ENCODE data around the gene NELL1. TPM values are rescaled to one million over a fixed set of nuclear protein-coding genes. Genes with fewer than 3 reads are reported as not detected.

The NELL1 gene
- total and polyA plus RNA-seq, 2 donors (not counting 3 experiments of a cell fraction or from before 2014, with no cell fraction given) = not detected

DNA sequence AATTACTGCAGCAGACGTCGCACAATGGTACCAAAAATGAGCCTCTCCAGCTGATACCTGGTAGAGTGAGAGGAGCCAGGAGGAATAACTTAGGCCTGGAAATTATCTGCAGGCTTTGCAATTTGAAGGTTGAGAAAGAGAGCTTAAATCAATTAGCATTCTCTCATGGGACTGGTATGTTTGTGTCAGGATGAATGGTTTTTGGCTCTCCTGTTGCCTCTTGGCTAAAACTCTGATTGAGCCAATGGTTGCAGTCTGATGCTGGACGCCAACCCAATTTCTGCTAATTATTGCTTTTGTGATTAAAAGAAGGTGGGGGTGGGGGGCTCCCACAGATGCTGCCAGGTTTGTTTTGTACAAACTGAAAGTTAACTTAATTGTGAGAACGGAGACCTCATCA, 12.5 kb upstream of the NELL1 start:
- no peaks in the 10 kb centered on the region for H3K9me3 ChIP-seq (replicated peaks; ENCODE audit: control insufficient read depth, insufficient read depth, low read length)
- no peak overlapping the region for H3K4me2 ChIP-seq (ENCODE audit: insufficient read depth, low read length)
- POLR2A ChIA-PET = no interaction called here
- no peaks in the 10 kb centered on the region for H4K20me1 ChIP-seq (replicated peaks; ENCODE audit: control insufficient read depth, extremely low read depth, insufficient read depth, low read length)
- dilution Hi-C loops (cut with MboI; ENCODE audit: extremely low pct_ligation_motif_present, low sequenced_read_pairs) (no loop called here), intact Hi-C loops (cut with micrococcal nuclease) (no loop called here)
- no peaks in the 10 kb centered on the region for H3K27me3 ChIP-seq (ENCODE audit: control insufficient read depth in 2 of 2, insufficient read depth in 2 of 2, low read length in 2 of 2)
- CTCF ChIA-PET = interaction anchor here (1.1 kb wide), 1 partner anchor 15 kb away, joined by 3 read pairs; no protein-coding TSS in a partner anchor
- H3K4me3 ChIP-seq (replicated peaks in 1 of 3; ENCODE audit: insufficient read depth in 1 of 3, low read depth in 1 of 3, low read length in 3 of 3) = no peak overlapping the region
- H3K36me3 ChIP-seq (ENCODE audit: control insufficient read depth in 2 of 2, extremely low read depth in 1 of 2, insufficient read depth in 2 of 2, low read length in 2 of 2) = no peaks in the 10 kb centered on the region
- H2AFZ ChIP-seq (ENCODE audit: low read depth, low read length) = no peak overlapping the region
- DNase-seq (ENCODE audit: low read depth, low spot score) = no peak
- H3K9me1 ChIP-seq (replicated peaks; ENCODE audit: control insufficient read depth, extremely low read depth, insufficient read depth, low read length) = no peaks in the 10 kb centered on the region
- H3K79me2 ChIP-seq (ENCODE audit: control insufficient read depth, insufficient read depth, low read length) = no peaks in the 10 kb centered on the region
- H3K27ac ChIP-seq (ENCODE audit: insufficient read depth, low read depth, low read length) = no peak overlapping the region
- no peaks in the 10 kb centered on the region for H3K4me1 ChIP-seq (ENCODE audit: control insufficient read depth, extremely low read depth, insufficient read depth, low read length)
- FAIRE-seq = no peak
- BruUV-seq (replicated peaks) = no TSS peak
- TF ChIP-seq FOS (IDR thresholded peaks at IDR 0.05; ENCODE audit: borderline replicate concordance, insufficient read depth, low read length) (no peak), GATA2 (IDR thresholded peaks at IDR 0.05; ENCODE audit: insufficient read depth, insufficient read length, low read depth, low read length) (no peak), EZH2 (IDR thresholded peaks at IDR 0.05; ENCODE audit: borderline replicate concordance, low read depth, low read length, severe bottlenecking) (no peak), JUN (IDR thresholded peaks at IDR 0.05; ENCODE audit: borderline replicate concordance, insufficient read depth, insufficient read length, low read depth) (no peak), MYC (IDR thresholded peaks at IDR 0.05; ENCODE audit: low read depth, low read length) (no peak)
- TF ChIP-seq, protein P1, sequence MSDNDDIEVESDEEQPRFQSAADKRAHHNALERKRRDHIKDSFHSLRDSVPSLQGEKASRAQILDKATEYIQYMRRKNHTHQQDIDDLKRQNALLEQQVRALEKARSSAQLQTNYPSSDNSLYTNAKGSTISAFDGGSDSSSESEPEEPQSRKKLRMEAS (IDR thresholded peaks at IDR 0.05; ENCODE audit: insufficient read depth, insufficient read length) = no peak
- TF ChIP-seq, protein P2, sequence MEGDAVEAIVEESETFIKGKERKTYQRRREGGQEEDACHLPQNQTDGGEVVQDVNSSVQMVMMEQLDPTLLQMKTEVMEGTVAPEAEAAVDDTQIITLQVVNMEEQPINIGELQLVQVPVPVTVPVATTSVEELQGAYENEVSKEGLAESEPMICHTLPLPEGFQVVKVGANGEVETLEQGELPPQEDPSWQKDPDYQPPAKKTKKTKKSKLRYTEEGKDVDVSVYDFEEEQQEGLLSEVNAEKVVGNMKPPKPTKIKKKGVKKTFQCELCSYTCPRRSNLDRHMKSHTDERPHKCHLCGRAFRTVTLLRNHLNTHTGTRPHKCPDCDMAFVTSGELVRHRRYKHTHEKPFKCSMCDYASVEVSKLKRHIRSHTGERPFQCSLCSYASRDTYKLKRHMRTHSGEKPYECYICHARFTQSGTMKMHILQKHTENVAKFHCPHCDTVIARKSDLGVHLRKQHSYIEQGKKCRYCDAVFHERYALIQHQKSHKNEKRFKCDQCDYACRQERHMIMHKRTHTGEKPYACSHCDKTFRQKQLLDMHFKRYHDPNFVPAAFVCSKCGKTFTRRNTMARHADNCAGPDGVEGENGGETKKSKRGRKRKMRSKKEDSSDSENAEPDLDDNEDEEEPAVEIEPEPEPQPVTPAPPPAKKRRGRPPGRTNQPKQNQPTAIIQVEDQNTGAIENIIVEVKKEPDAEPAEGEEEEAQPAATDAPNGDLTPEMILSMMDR (IDR thresholded peaks at IDR 0.05; ENCODE audit: extremely low read depth in 1 of 2, insufficient read depth in 1 of 2, low read depth in 1 of 2, low read length in 2 of 2) = no peak
- no peak overlapping the region for H3K9ac ChIP-seq (replicated peaks; ENCODE audit: extremely low read depth, insufficient read depth, low read length)

Data from endothelial cell of umbilical vein (primary cell).